ENCODE data around the gene HEPHL1. TPM values are rescaled to one million over a fixed set of nuclear protein-coding genes. Genes with fewer than 3 reads are reported as not detected.

Gene HEPHL1
- total RNA-seq, 2 experiments from 2014 or later = not detected

DNA sequence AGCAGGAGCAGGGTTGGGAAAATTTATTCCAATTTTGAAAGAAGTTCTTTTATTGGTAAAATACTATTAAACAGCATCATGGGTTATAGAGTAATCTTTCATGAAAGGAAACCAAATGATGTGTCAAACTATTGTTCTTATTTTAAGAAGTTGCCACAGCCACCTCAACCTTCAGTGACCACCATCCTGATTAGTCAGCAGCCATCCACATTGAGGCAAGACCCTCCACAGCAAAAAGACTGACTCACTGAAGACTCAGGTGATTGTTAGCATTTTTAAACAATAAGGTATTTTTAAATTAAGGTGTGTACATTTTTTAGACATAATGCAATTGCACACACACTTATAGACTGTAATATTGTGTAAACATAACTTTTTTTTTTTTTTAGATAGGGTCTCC is 3.7 kb upstream of the HEPHL1 start:
- POLR2A ChIA-PET = no interaction called here
- CTCF ChIA-PET = no interaction called here

DNA sequence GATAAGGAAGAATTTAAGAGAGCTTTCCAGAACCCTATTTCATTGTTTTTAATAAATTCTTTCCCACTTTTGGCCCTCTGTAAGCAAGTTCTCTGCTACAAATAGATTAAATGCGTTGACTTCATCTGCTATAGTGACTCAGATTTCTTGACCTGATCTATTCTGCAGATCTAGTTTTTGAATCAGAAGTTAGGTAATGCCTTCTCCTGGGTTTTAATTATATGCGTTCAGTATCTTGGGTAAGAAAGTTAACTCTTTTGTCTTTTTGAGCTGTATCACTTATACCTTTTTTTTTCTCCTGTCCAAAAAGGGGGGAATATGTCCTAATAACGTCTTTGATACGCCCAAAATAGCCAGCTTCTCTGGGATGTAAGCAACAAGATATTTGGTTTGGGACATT is 2.4 kb upstream of the HEPHL1 start:
- POLR2A ChIA-PET = no interaction called here
- CTCF ChIA-PET = no interaction called here

DNA sequence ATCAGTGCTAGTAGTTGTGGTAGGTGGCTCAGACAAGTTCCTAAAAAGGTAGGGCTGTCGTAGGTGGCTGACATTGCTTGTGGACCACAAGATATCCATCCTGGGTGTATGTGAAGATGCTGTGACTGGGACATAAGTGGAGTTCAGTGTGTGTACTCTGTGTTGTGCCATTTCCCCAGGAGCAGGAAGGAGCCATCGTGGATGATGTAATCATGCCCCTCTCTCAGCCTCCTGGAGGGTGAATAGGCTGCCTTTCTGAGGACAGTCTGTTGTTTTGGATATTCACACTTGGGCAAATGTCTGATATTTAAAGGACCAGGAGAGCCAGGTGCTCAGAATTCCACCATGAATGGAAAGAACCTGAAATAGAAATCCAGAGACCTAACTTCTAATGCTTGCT is 2.7 kb downstream of the HEPHL1 start:
- ChIA-PET CTCF (no interaction called here), POLR2A (no interaction called here)

DNA sequence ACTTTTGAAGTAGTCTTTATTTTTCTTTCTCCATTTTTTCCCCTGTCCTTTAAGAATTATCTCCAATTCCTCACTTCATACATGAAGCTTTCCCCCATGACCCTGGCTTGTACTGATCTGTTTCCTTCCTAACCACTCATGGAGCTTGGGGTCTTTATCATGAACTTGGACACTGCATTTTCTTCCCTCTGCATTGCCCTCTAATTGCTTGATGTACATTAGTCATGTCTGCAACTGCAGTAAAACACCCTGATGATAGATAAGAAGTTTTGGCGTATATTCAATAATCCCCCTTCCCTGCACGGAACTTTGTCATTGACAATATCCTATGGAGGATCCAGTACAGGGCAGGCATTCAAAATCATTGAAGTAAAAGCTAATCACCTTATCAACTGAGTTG is 3.4 kb downstream of the HEPHL1 start:
- ChIA-PET CTCF (no interaction called here), POLR2A (no interaction called here)

DNA sequence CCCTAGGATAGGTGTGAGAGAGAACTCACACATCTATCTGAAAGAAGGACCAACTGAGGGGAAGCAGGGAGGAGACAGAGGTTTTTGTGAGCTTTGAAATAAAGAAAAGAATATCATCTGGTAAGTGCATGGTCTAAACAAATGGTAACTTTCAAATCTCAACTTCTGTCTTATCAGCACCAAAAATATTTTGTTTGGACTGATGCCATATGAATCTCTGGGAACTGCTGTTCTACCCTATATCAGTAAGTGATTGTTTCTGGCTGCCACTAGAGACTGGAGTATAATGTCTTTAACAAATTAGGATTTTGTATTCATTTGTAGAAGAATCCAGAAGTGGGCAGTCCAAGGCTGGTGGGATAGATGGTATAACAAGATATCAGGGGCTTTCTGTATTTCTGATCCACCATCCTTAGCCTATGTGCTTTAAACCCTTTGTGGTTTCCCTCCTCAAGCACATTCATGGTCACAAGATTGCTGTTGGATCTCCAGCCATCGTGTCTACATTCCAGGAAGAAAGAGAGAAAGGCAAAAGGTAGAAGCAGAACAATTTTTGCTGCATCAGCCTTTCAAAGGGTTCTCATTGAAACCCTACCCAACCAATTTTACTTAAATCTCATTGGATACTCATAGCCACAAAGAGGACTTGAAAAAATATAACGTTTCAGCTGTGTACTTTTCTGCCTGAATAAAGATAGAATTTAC is 4.7 kb downstream of the HEPHL1 start:
- POLR2A ChIA-PET = no interaction called here
- CTCF ChIA-PET = no interaction called here

DNA sequence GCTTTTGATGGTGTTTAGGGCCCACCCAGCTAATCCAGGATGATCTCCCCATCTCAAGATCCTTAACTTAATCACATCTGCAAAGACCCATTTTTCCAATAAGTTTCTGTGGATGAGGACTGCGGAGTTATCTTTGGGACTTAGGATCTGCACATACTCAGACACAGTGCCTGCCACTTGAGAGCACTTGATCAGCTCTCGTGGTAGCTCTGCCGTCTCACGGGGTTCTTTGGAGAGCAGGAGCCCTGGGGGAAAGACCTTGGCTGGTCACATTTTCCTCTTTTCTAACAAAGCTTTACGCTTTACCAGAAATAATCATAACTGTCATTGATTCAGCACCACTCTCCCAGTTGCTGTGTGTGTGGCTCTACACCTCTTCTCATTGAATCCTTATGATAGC is 6.1 kb downstream of the HEPHL1 start:
- ChIA-PET POLR2A (no interaction called here), CTCF (no interaction called here)

DNA sequence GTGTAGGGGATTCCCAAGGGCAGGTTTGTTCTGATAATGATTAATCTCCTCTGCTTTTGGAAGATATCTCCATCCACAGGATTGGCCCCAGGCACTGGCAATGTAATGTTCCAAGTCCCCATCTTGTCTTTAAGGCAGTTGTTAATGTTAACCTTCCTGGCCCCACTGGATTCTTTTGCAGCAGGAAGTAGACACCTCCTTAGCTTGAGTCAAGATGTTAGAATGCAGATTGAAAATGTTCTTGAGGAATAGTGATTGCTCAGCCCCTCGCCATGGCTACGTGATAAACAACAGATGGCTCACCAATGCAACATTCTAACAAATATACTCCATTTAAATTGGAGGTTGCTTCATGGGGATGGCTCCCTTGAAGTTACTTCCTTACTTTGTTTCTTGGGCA is 7.3 kb downstream of the HEPHL1 start:
- CTCF ChIA-PET = no interaction called here
- POLR2A ChIA-PET = no interaction called here

DNA sequence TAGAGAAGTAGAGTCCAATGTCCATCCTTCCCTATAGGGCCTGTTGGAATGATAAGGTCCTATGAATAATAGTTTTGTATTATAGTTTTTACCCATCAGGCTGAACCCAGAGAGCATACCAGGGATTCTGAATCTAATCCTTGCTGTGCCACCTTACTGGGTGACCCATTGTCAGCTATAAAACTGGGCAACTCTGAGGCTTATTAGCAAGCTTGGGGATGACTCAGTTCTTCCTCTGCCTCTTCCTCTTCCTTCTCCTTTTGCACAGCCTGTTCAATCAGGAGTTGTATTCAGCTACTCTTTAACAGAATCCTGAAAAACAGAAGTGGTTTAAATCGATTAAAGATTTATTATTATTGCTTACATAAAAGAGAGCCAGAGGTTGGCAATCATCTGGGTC is 8.9 kb downstream of the HEPHL1 start:
- CTCF ChIA-PET = no interaction called here
- POLR2A ChIA-PET = no interaction called here

DNA sequence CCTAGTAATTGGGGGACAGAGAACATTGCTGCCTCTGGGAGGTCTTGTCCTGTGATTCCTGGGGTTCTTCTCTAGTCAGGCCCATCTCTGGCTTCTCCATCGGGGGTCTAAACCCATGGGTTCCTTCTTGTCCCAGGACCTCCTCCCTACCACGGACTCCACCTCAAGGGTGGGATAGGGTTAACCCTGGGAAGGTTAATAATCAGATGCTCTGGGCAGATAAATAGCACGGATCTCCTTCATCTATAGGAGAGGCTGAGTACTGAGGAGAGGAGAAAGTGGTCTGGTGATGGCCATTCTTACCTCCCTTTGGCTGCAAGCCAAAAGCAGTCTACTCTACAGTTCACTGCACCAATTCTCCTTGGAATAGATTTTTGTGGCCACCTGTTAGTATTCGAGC is 10.5 kb downstream of the HEPHL1 start:
- CTCF ChIA-PET = no interaction called here

DNA sequence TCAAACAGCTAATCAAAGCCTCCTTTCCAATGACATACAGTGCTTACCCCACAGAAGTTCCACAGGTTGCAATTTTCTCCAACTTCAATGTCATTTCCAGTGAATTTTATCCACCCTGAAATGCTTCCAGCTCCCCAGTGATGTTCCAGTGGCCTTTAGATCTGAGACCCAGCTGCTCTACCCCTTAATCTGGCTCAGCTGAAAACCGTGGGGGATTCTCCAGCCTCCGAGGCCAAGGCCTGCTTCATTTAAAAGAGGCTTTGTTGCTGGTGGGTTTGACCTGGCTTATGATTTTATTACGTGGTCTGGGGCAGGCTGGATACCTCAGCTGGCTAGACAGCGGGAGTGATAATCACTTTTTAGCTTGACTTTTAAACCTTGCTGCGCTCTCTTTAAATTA is 10.9 kb downstream of the HEPHL1 start:
- CTCF ChIA-PET = no interaction called here
- POLR2A ChIA-PET = no interaction called here

More for the DNA sequence above, 10.5 kb downstream of the HEPHL1 start:
- POLR2A ChIA-PET = no interaction called here

DNA sequence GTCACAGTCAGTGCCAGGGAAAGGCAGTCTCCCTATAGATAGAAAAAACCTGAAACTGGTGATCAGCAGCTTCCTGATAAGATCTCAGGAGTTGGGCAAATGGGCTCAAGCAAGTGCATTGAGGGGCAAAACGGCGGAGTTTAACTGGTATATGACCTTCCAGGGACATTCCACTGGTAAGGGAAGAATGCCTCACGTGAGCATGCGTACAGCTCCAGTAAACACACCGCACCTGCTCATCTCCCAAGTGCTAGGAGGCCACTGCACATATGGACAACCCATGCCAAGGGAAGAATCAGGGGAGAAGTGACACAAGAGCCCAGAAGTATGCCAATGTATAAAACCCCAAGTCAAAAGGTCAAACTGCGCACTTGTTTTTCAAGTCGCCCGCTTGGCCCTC is 11.6 kb downstream of the HEPHL1 start:
- POLR2A ChIA-PET = no interaction called here
- CTCF ChIA-PET = no interaction called here

DNA sequence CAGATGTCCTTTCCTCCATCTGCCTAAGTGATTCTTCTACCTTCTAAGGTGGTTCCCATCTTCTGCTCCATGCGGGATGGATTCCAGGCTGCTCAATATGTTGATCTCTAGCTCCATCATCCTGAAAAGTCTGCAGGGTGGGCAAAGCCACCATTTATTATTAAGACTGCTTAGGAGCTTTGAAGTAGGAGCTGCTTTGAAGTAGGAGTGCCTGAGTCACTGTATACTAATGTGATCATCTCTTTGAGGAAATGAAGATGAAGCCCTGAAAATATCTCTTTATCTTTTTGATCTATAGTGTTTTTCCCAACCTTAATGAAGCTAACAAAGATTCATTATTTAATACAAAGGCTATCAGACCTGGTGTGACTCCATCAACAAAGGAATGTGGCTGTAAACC is 13.1 kb downstream of the HEPHL1 start:
- ChIA-PET POLR2A (no interaction called here), CTCF (no interaction called here)

DNA sequence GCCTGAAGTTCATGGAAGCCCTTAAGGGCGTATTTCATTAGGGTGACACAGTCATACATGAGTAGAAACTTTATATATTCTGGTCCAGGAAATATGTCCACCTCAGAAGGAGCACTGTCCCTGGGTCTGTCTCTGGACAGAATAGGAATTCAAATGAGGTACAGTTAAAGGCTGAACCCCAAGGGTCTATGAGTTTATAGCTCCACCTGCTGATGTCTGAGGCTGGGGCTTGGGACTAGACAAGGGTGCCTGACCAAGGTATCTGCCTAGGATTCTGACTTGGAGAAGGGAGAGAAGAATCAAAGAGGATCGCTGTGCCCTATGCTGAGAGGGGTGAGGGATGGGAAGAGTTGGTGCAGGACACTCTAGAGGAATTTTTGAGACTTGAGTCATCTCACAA is 14.9 kb downstream of the HEPHL1 start:
- CTCF ChIA-PET = no interaction called here
- POLR2A ChIA-PET = no interaction called here

DNA sequence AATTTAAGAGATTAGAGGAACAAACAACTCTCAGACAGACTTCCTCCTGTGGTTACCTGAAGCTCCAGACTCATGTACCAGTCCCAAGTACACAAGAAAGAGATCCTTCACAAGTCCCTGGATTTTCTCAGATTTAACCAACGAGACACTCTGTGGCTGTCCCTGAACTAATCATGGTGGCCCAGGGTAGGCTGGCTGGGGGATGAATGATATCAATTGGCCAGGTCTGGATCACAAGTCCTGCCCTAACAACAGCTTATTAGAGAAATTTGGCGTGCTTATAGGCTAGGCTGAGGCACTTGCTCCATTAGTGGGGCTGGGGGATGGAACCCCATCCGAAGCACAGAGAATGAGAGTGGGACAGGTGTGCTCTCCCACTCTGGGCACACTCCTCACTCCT is 22.1 kb downstream of the HEPHL1 start:
- ChIA-PET POLR2A (no interaction called here), CTCF (no interaction called here)

DNA sequence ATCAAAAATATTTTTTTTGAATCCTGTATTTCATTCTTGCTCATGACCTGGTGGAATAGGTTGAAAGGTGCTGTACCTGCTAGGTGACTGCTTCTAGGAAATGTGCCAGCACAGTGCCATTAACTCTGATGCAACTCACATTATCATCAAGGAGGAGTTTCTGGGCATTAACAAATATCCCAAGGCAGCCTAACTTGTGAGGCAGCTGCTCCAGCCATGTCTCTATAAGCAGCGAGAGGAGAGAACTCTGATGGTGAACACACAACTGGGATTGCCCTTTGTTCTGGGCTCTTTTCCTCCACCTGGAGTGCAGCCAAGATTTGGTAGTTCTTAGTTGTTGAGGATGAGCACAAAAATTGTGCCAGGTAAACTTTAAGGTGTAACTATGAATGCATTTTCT is 25.6 kb downstream of the HEPHL1 start:
- ChIA-PET CTCF (no interaction called here), POLR2A (no interaction called here)

DNA sequence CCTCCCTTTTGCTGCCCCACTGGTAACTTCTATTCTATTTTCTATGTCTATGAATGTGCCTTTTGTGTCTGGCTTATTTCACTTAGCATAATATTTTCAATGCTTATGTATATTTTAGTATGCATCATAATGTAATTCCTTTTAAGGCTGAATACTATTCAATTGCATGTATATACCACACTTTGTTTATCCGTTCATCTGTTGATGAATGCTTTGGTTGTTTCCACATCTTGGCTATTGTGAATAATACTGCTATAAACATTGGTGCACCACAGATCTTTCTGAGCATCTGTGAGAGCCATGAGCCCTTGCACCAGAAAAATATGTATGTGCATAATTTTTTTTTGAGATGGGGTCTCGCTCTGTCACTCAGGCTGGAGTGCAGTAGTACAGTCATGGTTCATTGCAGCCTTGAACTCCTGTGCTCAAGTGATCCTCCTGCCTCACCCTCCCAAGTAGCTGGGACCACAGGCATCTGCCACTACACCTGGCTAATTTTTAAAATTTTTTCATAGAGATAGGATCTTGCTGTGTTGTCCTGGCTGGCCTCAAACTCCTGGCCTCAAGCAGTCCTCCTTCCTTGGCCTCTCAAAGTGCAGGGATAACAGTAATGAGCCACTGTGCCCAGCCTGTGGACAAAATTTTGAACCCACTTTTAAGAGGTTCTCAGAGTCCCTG is 27.0 kb downstream of the HEPHL1 start:
- POLR2A ChIA-PET = no interaction called here
- CTCF ChIA-PET = no interaction called here

DNA sequence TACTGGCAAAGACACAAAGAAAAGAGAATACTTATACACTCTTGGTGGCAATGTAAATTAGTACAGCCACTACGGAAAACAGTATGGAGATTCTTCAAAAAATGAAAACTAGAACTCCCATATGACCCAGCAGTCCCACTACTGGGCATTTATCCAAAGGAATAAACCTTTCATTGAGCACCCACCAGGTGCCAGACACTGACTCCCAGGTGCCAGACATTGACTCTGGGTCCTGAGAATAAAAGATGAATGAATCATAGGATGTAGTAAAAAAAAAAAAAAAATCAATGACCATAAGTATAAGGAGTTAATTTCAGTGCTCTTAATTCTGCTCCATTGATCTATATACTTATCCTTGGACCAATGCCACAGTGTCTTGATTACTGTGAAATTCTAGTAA is 28.2 kb downstream of the HEPHL1 start:
- CTCF ChIA-PET = no interaction called here

DNA sequence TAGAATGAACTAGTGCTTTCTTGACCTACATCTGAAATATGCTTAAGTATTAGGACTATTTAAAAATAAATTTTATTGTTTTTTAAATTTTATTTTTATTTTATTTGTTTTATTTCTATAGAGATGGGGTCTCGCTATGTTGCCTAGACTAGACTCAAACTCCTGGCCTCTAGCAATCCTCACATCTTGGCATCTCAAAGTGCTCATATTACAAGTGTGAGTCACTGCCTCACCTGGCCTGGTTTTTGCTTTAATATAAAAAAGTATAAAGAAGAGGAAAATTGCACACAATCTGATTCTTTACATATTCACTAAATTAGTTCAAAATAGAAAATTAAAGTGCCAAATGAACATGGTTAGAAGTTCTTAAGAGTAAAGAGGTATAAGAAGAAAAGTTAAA is 37.5 kb downstream of the HEPHL1 start:
- ChIA-PET CTCF (no interaction called here), POLR2A (no interaction called here)

More for the DNA sequence above, 28.2 kb downstream of the HEPHL1 start:
- POLR2A ChIA-PET = no interaction called here

DNA sequence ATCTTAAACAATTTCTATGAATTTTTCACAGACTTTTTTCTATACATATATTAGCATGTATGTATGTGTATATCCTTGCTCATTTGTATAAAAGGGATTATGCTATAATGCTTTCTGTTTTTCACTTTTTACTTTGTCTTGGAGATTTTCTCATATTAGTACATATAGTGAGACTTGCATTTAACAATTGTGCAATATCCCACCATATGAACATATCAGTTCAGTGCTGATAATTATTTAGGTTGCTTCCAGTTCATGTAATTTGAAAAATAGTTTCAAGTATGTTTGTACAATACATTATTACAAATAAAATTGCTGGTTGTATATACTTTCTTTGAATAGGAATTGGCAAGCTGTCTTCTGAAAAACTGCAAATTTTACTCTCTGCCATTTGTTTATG is 37.9 kb downstream of the HEPHL1 start:
- POLR2A ChIA-PET = no interaction called here
- CTCF ChIA-PET = no interaction called here

DNA sequence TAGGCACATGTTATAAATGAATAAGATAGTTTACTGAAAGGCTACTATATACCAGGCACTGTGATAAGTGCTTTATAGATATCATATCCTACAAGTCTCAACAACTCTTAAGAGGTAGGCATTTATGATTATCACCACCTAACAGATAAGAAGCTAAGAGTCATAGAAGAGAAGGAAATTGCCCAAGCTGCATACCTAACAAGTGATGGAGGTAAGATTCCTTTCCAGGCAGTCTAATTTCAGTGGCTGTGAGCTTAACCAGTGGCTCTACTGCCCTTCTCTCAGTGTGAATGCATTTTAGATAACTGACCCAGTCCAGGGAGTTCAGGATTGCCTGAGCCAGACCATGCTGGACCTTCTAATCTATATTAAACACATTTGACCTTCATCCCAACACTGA is 39.2 kb downstream of the HEPHL1 start:
- ChIA-PET POLR2A (no interaction called here), CTCF (no interaction called here)

DNA sequence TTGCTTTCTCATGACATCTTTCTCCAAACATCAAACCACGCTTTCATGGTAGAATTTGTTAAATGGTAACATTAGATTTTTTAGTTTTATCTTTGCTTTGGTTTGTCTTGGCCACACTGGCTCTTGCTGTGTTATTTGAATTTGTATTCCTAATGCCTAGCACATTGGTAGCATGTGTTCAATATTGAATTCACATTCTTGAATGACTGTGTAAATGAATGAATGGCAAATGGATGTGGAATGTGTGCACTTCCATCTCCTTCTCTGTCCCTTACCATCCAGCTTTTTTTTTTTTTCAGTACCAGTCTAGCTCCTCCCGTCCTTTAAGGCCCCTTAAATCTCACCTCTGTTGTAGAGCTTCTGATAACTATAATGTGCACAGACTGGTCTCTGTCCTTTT is 41.2 kb downstream of the HEPHL1 start:
- CTCF ChIA-PET = no interaction called here

DNA sequence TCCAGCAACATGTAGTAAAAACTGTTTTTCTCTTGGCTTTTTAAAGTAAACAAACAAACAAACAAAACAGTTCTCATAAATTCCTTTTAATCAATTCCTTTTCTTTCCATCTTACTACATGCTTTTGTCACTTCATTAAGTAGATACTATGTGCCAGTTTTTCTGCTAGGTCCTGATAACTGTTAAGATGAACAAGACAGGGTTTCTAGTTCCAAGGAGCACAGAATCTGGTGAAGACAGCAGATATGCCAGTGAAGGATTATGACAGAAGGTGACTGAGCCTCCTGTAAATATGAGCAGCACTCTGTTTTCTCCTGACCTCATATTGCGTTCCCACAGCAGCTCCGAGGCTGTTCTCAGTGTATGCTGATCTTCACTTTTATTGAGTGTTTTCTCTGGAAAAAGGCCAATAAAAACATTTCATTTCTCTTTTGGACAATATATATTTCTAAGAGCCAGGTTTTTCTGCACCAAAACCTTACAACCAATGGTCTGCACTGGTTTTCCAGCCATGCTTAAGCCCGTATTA is 45.8 kb downstream of the HEPHL1 start:
- POLR2A ChIA-PET = no interaction called here
- CTCF ChIA-PET = no interaction called here

More for the DNA sequence above, 41.2 kb downstream of the HEPHL1 start:
- POLR2A ChIA-PET = no interaction called here
